GM13976 (cell line): Measurements from ENCODE around the gene TCP10L.
"Not testable (repeated sequence)": the region's sequence is repeated elsewhere in the genome, so short reads cannot be mapped to it uniquely, and the experiment has no call there.

Experiments
- DNase-seq: peaks from one replicate; pipeline ENCODE4 v3.0.0; 2012; ENCODE audit warnings: low spot score
- in situ Hi-C: fragments of 300-500 bp; cut with MboI; formaldehyde crosslinking; loops from one replicate; pipeline ENCODE4 v1.12.0; 2022; ENCODE audit warnings: low sequenced_read_pairs, mixed read lengths, inconsistent platforms; ENCODE audit not compliant: unreplicated experiment
- TF ChIP-seq, protein P1 (sequence below): IDR thresholded peaks from 2 replicates; pipeline ENCODE4 v1.5.1; 2012; ENCODE audit warnings: borderline replicate concordance, mild to moderate bottlenecking; ENCODE audit not compliant: insufficient read depth; ENCODE audit errors: extremely low read depth, missing control alignments, control extremely low read depth

TCP10L gene

DNA sequence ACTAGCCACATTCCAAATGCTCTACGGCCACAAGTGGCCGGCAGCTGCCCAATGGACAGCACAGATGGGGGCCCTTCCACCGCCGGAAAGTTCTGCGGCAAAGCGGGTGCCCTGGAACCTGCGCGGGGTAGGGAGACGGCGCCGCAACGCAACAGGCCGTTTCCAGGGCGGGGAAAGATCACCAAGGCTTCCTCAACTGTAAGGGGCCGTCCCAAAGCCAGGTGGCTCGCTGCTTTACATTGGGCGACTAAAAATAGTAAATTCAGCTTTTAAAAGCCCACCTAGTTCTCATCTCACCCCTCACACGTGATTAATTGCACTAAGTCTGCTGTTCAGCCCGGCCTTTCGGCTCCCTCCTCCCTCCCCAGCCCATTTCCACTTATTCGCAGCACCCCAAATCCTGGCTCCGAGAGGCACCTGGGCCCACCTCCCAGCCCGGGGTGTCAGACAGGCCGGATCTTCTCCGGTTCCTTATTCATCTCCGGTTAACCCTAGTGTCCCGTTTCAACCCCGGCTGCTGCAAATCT is 26.2 kb upstream of the TCP10L start:
- in situ Hi-C loops, result no loop called here
- DNase-seq, result peak; percentile 75
- TF ChIP-seq, protein P1, sequence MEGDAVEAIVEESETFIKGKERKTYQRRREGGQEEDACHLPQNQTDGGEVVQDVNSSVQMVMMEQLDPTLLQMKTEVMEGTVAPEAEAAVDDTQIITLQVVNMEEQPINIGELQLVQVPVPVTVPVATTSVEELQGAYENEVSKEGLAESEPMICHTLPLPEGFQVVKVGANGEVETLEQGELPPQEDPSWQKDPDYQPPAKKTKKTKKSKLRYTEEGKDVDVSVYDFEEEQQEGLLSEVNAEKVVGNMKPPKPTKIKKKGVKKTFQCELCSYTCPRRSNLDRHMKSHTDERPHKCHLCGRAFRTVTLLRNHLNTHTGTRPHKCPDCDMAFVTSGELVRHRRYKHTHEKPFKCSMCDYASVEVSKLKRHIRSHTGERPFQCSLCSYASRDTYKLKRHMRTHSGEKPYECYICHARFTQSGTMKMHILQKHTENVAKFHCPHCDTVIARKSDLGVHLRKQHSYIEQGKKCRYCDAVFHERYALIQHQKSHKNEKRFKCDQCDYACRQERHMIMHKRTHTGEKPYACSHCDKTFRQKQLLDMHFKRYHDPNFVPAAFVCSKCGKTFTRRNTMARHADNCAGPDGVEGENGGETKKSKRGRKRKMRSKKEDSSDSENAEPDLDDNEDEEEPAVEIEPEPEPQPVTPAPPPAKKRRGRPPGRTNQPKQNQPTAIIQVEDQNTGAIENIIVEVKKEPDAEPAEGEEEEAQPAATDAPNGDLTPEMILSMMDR, result no peak

DNA sequence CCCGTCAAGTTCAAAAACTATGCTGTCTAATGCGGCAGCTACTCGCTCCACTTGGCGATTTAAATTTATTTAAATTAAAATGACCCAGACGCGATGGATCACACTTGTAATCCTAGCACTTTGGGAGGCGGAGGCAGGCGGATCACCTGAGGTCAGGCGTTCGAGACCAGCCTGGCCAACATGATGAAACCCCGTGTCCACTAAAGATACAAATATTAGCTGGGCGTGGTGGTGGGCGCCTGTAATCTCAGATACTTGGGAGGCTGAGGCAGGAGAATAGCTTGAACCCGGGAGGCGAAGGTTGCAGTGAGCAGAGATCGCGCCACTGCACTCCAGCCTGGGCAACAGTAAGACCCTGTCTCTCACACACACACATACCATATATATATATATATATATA is 25.6 kb upstream of the TCP10L start:
- in situ Hi-C loops, DNase-seq: not testable (repeated sequence)

DNA sequence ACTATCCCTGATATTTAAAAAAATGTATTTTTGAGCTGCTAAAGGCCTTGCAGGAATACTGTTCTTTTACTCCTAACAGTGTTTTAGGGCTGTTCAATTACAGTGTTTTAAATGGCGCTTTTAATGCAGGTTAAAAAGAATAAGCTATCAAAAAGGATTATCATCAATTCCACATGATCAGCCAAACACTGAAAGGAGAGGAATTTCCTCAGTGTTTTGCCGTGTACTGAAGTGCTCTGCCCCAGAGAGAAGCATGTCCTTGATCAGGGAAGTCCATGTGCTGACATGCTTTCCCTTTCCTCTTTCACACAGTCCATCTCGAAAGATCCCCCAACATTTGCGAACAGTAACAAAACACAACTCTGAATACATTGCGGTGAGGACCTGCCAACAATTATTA is 23.5 kb upstream of the TCP10L start:
- no peak for DNase-seq
- in situ Hi-C loops, result loop anchor here (10.0 kb wide), 1 partner anchor 204 kb away; no protein-coding TSS in a partner anchor
- TF ChIP-seq, protein P1, result no peak

DNA sequence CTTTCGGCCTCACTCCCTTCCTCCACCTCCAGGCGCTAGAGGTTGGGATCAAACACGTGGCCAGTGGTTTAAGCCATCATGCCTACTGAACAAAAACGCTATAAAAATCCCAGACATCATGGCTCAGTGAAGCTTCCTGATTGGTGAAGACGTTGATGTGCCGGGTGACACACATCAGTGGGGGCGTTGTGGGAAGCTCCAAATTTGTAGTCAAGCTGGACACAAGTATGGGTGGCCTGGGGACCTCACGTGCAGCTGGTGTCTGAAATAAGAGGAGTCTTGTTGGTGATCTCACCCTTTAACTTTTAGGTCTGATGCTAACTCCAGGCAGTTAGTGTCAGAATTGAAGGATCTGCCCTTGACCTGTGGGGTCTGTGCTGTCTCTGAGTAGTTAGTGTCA is 20.1 kb upstream of the TCP10L start:
- TF ChIP-seq, protein P1, result no peak
- in situ Hi-C loops, result loop anchor here (10.0 kb wide), 1 partner anchor 201 kb away; no protein-coding TSS in a partner anchor
- no peak for DNase-seq

DNA sequence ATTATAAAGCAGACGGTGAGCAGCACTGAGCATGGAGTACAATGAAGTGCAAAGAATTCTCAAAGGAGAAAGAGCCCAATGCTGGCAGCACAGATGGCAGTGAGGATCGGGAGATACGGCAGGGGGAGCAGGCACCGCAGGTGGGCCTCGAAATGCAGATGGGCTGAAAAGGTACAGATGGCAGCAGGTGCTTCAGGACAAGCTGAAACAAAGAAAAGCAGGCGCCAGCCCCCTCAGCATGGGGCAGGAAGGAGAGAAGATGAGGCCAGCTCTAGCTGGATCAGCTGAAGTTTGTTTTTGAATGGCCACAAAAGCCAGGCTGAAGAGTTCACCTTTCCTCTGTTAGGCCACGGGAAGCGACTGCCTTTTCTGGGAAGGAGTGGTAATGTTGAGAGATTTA is 19.1 kb upstream of the TCP10L start:
- no peak for DNase-seq
- in situ Hi-C loops, result loop anchor here (10.0 kb wide), 1 partner anchor 200 kb away; no protein-coding TSS in a partner anchor
- TF ChIP-seq, protein P1, result no peak

DNA sequence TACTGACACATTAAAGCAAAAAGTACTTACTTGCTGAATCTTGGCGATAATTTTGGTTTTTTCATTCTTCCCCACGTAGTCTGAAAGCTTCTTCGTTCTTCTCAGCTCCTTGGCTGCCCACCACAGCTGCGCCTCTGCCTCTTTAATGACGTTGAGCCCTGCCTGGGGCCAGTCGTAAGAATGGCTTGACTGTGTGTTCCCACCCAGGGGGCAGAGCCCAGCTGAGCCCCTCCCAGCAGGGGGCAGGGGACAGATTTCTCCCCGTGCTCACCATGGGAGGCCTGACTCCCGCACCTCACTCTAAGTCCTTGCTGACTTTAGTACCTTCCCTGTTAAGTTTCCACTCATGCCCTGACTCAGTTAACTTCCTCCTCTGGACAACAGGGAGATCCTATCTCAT is 17.8 kb upstream of the TCP10L start:
- TF ChIP-seq, protein P1, result no peak
- no peak for DNase-seq
- in situ Hi-C loops, result loop anchor here (10.0 kb wide), 1 partner anchor 198 kb away; no protein-coding TSS in a partner anchor

DNA sequence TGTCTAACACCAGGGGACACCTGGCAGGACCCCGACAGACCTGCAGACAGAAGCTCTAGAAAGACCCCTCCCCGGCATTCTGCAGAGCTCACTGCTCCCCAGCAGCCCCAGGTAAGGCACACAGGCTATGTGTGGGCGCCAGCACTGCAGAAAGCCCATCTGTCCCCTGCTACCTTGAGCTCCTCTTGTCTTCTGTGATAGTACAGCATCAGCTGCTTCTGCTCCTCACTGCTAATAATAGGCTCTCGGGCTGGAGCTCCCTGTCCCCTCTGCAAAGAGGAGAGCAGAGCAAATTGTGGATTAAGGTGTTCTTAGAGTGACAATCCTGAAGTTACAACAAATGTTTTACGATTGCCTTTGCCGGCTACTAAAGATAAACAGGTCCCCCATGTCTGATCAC is 16.8 kb upstream of the TCP10L start:
- in situ Hi-C loops, result loop anchor here (10.0 kb wide), 1 partner anchor 197 kb away; no protein-coding TSS in a partner anchor
- no peak for DNase-seq
- TF ChIP-seq, protein P1, result no peak
